ENCODE measurements around the gene BPIFB1.

BPIFB1 gene

GRCh38 chr20:33334111-33334510, 51.1 kb downstream of the BPIFB1 start:
- no peak overlapping the region for H3K4me3 ChIP-seq (ENCODE audit: low read depth, low read length)
- ChIA-PET CTCF (no interaction called here), POLR2A (no interaction called here)
- TF ChIP-seq ZNF366 (tag by site-specific recombination; conservative IDR thresholded peaks at IDR 0.05) (peak; percentile 98), ZBTB48 (tag by site-specific recombination; IDR thresholded peaks at IDR 0.05) (0 out of 2 replicates have a peak, but pooled peaks have one; percentile 21), ZBTB17 (tag by site-specific recombination; IDR thresholded peaks at IDR 0.05) (peak; percentile 100), ZNF248 (tag by site-specific recombination; IDR thresholded peaks at IDR 0.05) (peak; percentile 19; the same call in 1 of the 2 replicates), ATF2 (tag by site-specific recombination; IDR thresholded peaks at IDR 0.05; ENCODE audit: low read depth) (no peak)
- no peaks in the 10 kb centered on the region for H3K4me1 ChIP-seq (ENCODE audit: control insufficient read depth, insufficient read depth, low read length)
- H3K27ac ChIP-seq (ENCODE audit: extremely low read depth, low read depth, low read length), result no peak overlapping the region
- no peaks in the 10 kb centered on the region for H3K36me3 ChIP-seq (ENCODE audit: control insufficient read depth in 2 of 2, insufficient read depth in 1 of 2, low read length in 2 of 2)
- no peaks in the 10 kb centered on the region for H3K9me3 ChIP-seq (ENCODE audit: control insufficient read depth, insufficient read depth, low read depth, low read length)

GRCh38 chr20:33336375-33336774, 53.4 kb downstream of the BPIFB1 start:
- H3K4me1 ChIP-seq (ENCODE audit: control insufficient read depth, insufficient read depth, low read length), result no peaks in the 10 kb centered on the region
- H3K4me3 ChIP-seq (ENCODE audit: low read depth, low read length), result no peak overlapping the region
- POLR2A ChIA-PET, result no interaction called here
- CTCF ChIA-PET, result no interaction called here
- H3K27ac ChIP-seq (ENCODE audit: extremely low read depth, low read depth, low read length), result no peak overlapping the region
- no peaks in the 10 kb centered on the region for H3K36me3 ChIP-seq (ENCODE audit: control insufficient read depth in 2 of 2, insufficient read depth in 1 of 2, low read length in 2 of 2)
- TF ChIP-seq ZNF169 (tag by site-specific recombination; IDR thresholded peaks at IDR 0.05) (no peak), ZNF623 (tag by site-specific recombination; IDR thresholded peaks at IDR 0.05) (peak; percentile 92)
- H3K9me3 ChIP-seq (ENCODE audit: control insufficient read depth, insufficient read depth, low read depth, low read length), result no peaks in the 10 kb centered on the region

- H3K9me3 ChIP-seq (ENCODE audit: control insufficient read depth, insufficient read depth, low read depth, low read length), result no peaks in the 10 kb centered on the region
- CTCF ChIA-PET, result no interaction called here
- POLR2A ChIA-PET, result no interaction called here
- no peak overlapping the region for H3K27ac ChIP-seq (ENCODE audit: extremely low read depth, low read depth, low read length)
- peak; percentile 54; the same call in 1 of the 2 replicates for TF ChIP-seq ZNF513 (tag by site-specific recombination; IDR thresholded peaks at IDR 0.05)
- no peak for TF ChIP-seq ZNF214 (tag by site-specific recombination; IDR thresholded peaks at IDR 0.05; ENCODE audit: borderline replicate concordance)
- no peaks in the 10 kb centered on the region for H3K36me3 ChIP-seq (ENCODE audit: control insufficient read depth in 2 of 2, insufficient read depth in 1 of 2, low read length in 2 of 2)
- no peak overlapping the region for H3K4me3 ChIP-seq (ENCODE audit: low read depth, low read length)
- H3K4me1 ChIP-seq (ENCODE audit: control insufficient read depth, insufficient read depth, low read length), result no peaks in the 10 kb centered on the region
Measured at GRCh38 chr20:33337119-33337518, 54.1 kb downstream of the BPIFB1 start.

- ChIA-PET CTCF (no interaction called here), POLR2A (no interaction called here)
- TF ChIP-seq SCRT1 (tag by site-specific recombination; IDR thresholded peaks at IDR 0.05; ENCODE audit: borderline replicate concordance) (0 out of 2 replicates have a peak, but pooled peaks have one; percentile 29), SCRT2 (tag by site-specific recombination; IDR thresholded peaks at IDR 0.05) (peak; percentile 81), EGR2 (tag by site-specific recombination; IDR thresholded peaks at IDR 0.05; ENCODE audit: low read depth) (peak; percentile 33; the same call in 1 of the 2 replicates), ZFHX2 (tag by site-specific recombination; conservative IDR thresholded peaks at IDR 0.05) (no peak)
- Histone ChIP-seq H3K4me3 (ENCODE audit: low read depth, low read length) (no peak overlapping the region), H3K27ac (ENCODE audit: extremely low read depth, low read depth, low read length) (no peak overlapping the region), H3K36me3 (ENCODE audit: control insufficient read depth in 2 of 2, insufficient read depth in 1 of 2, low read length in 2 of 2) (no peaks in the 10 kb centered on the region), H3K4me1 (ENCODE audit: control insufficient read depth, insufficient read depth, low read length) (no peaks in the 10 kb centered on the region), H3K9me3 (ENCODE audit: control insufficient read depth, insufficient read depth, low read depth, low read length) (no peaks in the 10 kb centered on the region)
Measured at GRCh38 chr20:33337531-33338165, 54.6 kb downstream of the BPIFB1 start.
